ENCODE measurements around the gene KRTAP7-1. TPM values are rescaled to one million over a fixed set of nuclear protein-coding genes. Genes with fewer than 3 reads are reported as not detected.

KRTAP7-1 gene
- total RNA-seq (2013): not detected
- under 1 TPM in 1 of 3 donors, not detected in 2; 0.13 TPM for polyA plus RNA-seq
- not detected in 2 replicates for polyA minus RNA-seq
- total RNA-seq: 0 to 0.35 (median 0) reads per million in 11 experiments

DNA sequence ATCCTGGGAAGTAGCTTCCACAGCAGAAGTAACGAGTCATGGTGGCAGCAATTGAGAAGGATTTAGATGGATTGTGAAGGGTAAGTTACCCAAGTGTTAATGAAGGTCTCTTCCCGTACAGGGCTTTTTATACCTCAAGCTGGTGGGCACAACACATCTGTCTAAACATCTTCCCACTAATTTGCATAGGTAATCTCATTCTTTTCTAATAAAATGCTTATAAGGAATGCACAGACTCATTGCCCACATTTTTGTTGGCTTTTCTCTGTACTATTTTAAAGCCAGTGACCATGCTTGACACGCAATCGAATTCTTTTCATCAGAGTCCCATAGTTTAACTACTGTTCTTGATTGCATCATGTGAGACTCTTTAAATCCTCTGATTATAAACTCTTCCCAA lies at the start of gene KRTAP7-1:
TSS of gene KRTAP7-1 (minus strand) at position 101 of the 400 bp plus-strand sequence. CDS start at position 40, 61 bp downstream.
- Mint-ChIP-seq H3K27me3 (ENCODE audit: low read depth in 3 of 3) (no peaks in the 10 kb centered on the region), H3K4me1 (no peaks in the 10 kb centered on the region), H3K9me3 (peaks cover 0 to 4% (median 0%) of the 10 kb centered on the region in 7 donors), H3K27ac (no peak within 1 kb of the TSS), H3K36me3 (no peaks in the 10 kb centered on the region), H3K4me3 (no peak within 1 kb of the TSS)
- DNase-seq: no peak
- Histone ChIP-seq H3K27me3 (ENCODE audit: control insufficient read depth in 2 of 2, insufficient read depth in 2 of 2, low read length in 2 of 2) (no peaks in the 10 kb centered on the region), H3K9ac (ENCODE audit: insufficient read depth, low read length, poor library complexity, severe bottlenecking) (no peak within 1 kb of the TSS), H3K9me3 (replicated peaks in 1 of 2; ENCODE audit: control insufficient read depth in 1 of 2, insufficient read depth in 1 of 2, low read length in 2 of 2) (no peaks in the 10 kb centered on the region), H3K4me3 (replicated peaks in 1 of 3; ENCODE audit: low read depth in 2 of 3, low read length in 3 of 3) (no peak within 1 kb of the TSS), H4K20me1 (ENCODE audit: insufficient read depth, low read length) (no peaks in the 10 kb centered on the region), H3K27ac (ENCODE audit: low read depth in 1 of 2, low read length in 2 of 2) (no peak within 1 kb of the TSS), H3K79me2 (ENCODE audit: insufficient read depth, low read length) (no peaks in the 10 kb centered on the region), H3K4me2 (replicated peaks; ENCODE audit: extremely low read depth, low read length, poor library complexity, severe bottlenecking) (no peak within 1 kb of the TSS), H3K36me3 (replicated peaks in 1 of 2; ENCODE audit: control insufficient read depth in 1 of 2, insufficient read depth in 2 of 2, low read length in 2 of 2) (no peaks in the 10 kb centered on the region), H3K4me1 (ENCODE audit: control insufficient read depth in 1 of 2, insufficient read depth in 2 of 2, low read length in 2 of 2) (no peaks in the 10 kb centered on the region), H2AFZ (ENCODE audit: insufficient read depth, low read depth, low read length, poor library complexity, severe bottlenecking) (no peak within 1 kb of the TSS)
- intact Hi-C loops (cut with micrococcal nuclease): loop anchor here (5.0 kb wide), 1 partner anchor 258 kb away; no protein-coding TSS in a partner anchor
- TF ChIP-seq CTCF (IDR thresholded peaks at IDR 0.05): no peak
- 92% methylated on average over 2 of the region's 4 CpGs for WGBS (ENCODE audit: insufficient coverage)

DNA sequence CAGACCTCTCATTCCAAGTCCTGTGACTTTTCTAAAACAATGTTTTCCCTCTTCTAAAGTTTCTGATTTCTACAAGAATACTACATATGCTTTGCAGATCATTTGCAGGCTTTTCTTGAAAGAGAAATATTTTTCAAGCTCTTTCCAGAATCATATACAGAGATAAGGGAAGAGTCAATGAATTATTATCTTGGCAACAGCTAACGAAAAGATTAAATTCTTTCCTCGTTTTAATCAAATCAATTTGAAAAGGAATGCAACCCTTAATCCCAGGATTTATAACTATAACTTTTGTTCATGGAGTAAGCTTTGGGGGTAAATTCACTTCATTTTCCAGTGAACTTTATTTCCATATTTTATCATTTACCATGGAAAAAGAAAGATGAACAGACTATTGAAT lies 45.0 kb upstream of the KRTAP7-1 start:
- no CpG with 5 or more reads among the region's 2 CpGs for WGBS (ENCODE audit: insufficient coverage)
- DNase-seq: no peak
- no peaks in the 10 kb centered on the region for H3K4me1 ChIP-seq (ENCODE audit: control insufficient read depth in 1 of 2, insufficient read depth in 2 of 2, low read length in 2 of 2)
- no peaks in the 10 kb centered on the region for H3K36me3 ChIP-seq (replicated peaks in 1 of 2; ENCODE audit: control insufficient read depth in 1 of 2, insufficient read depth in 2 of 2, low read length in 2 of 2)
- no peaks in the 10 kb centered on the region for H3K27me3 ChIP-seq (ENCODE audit: control insufficient read depth in 2 of 2, insufficient read depth in 2 of 2, low read length in 2 of 2)
- H3K4me2 ChIP-seq (replicated peaks; ENCODE audit: extremely low read depth, low read length, poor library complexity, severe bottlenecking): no peak overlapping the region
- Mint-ChIP-seq H3K9me3 (peaks cover 0 to 9% (median 5%) of the 10 kb centered on the region in 7 donors), H3K4me3 (no peak overlapping the region), H3K36me3 (no peaks in the 10 kb centered on the region), H3K27ac (no peak overlapping the region), H3K27me3 (ENCODE audit: low read depth in 3 of 3) (no peaks in the 10 kb centered on the region), H3K4me1 (no peaks in the 10 kb centered on the region)
- no peak overlapping the region for H3K4me3 ChIP-seq (replicated peaks in 1 of 3; ENCODE audit: low read depth in 2 of 3, low read length in 3 of 3)
- no peak overlapping the region for H3K27ac ChIP-seq (ENCODE audit: low read depth in 1 of 2, low read length in 2 of 2)
- TF ChIP-seq CTCF (IDR thresholded peaks at IDR 0.05): no peak
- H3K79me2 ChIP-seq (ENCODE audit: insufficient read depth, low read length): no peaks in the 10 kb centered on the region
- no peak overlapping the region for H3K9ac ChIP-seq (ENCODE audit: insufficient read depth, low read length, poor library complexity, severe bottlenecking)
- no peaks in the 10 kb centered on the region for H4K20me1 ChIP-seq (ENCODE audit: insufficient read depth, low read length)
- intact Hi-C loops (cut with micrococcal nuclease): no loop called here
- H3K9me3 ChIP-seq (replicated peaks in 1 of 2; ENCODE audit: control insufficient read depth in 1 of 2, insufficient read depth in 1 of 2, low read length in 2 of 2): no peaks in the 10 kb centered on the region
- no peak overlapping the region for H2AFZ ChIP-seq (ENCODE audit: insufficient read depth, low read depth, low read length, poor library complexity, severe bottlenecking)

Data from CD14-positive monocyte (primary cell).